ENCODE results near the gene GRK7.
A peak's percentile ranks its signal among the peaks of the same experiment; 100 is the strongest.

The GRK7 gene, protein sequence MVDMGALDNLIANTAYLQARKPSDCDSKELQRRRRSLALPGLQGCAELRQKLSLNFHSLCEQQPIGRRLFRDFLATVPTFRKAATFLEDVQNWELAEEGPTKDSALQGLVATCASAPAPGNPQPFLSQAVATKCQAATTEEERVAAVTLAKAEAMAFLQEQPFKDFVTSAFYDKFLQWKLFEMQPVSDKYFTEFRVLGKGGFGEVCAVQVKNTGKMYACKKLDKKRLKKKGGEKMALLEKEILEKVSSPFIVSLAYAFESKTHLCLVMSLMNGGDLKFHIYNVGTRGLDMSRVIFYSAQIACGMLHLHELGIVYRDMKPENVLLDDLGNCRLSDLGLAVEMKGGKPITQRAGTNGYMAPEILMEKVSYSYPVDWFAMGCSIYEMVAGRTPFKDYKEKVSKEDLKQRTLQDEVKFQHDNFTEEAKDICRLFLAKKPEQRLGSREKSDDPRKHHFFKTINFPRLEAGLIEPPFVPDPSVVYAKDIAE (N-terminal part only)

DNA sequence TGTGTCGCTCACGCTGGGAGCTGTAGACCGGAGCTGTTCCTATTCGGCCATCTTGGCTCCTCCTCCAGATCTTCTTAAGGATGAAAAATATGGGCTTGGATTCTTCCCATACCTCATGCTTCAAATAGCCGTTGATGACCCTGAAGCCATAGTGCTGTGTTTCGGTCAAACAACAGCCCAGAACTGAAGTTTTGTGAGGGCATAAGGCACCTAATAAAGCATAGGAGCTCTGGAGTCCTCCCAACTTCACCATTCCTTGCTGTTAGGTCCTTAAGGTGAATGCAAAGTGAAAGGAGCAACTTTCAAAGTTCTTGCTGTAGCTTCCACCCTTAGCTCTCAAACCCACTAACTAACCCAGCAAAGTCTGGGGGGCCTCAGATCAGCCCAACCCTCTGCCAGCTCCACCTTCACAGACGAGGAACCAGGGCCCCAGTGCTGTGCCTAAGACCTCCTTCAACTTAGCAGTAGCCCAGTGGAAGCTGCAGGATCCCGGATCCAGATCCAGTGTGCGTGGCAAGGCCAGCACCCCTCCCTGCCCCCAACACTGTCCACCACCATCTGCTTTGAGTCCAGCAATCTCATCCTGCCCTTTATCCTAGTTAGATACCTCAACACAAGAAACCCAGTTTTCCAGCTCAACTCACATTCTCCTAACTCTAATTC is at the start of gene GRK7:
Gene GRK7 (plus strand): TSS at position 321 of the 663 bp plus-strand sequence. CDS start 14,877 bp downstream, outside the sequence.
- no peak for DNase-seq

DNA sequence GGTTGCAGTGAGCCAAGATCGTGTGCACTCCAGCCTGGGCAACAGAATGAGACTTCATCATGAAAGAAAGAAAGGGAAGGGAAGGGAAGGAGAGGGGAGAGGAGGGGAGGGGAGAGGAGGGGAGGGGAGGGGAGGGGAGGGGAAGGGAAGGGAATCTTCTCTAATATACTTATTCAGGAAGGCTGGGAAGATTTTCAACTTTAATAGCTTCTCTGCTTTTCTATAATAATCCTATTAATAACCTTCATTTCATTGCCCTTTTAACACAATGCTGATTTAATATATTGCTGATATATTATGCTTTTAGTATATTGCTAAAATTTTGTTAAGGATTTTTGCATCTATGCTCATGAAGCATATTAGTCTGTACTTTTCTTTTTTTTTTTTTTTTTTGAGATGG is 48.5 kb upstream of the GRK7 start:
- no peak for DNase-seq

- DNase-seq = no peak
These were observed 41.1 kb upstream of the GRK7 start for GRCh38 chr3:141722081-141722480.

- no peak for DNase-seq
These were observed 40.6 kb upstream of the GRK7 start for GRCh38 chr3:141722648-141723047.

- DNase-seq = no peak
These were observed 40.0 kb upstream of the GRK7 start for GRCh38 chr3:141723255-141723654.

DNA sequence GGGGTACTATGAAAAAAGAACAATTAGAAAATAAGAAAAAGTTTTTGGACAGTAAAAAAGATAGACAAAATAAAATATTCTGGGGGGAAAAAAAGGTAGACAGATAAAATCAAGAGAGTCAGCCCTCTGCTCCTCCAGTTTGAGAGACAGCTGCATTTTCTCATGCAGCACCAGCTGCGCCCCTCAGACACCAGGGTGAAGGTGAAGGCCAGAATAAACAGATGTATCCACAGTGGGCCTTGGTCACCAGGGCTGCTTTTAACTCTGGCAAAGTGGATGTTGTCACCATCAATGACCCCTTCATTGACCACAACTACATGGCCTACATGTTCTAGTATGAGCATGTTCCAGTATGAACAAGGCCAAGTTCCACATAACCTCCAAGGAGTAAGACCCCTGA is 39.0 kb upstream of the GRK7 start:
- no peak for DNase-seq

DNA sequence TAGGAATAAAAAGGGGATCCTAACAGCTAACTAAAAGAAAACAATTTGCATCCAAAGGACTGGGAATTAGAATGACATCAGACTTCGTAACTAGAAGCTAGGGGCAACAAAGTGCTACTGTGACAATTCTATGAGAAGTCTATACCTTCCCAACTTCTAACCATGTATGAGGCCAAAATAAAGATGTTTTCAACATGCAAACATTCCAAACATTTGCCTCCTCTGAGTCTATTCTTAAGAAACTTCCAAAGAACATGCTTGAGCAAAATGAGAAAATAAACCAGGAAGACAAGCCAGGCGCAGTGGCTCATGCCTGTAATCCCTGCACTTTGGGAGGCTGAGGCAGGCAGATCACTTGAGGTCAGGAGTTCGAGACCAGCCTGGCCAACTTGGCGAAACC is 38.2 kb upstream of the GRK7 start:
- DNase-seq = no peak

- DNase-seq = no peak
These were observed 36.7 kb upstream of the GRK7 start for GRCh38 chr3:141726483-141726882.

- DNase-seq = no peak
These were observed 34.8 kb upstream of the GRK7 start for GRCh38 chr3:141728355-141728892.

GRCh38 chr3:141729240-141729639 is 34.0 kb upstream of the GRK7 start:
- DNase-seq = no peak

DNA sequence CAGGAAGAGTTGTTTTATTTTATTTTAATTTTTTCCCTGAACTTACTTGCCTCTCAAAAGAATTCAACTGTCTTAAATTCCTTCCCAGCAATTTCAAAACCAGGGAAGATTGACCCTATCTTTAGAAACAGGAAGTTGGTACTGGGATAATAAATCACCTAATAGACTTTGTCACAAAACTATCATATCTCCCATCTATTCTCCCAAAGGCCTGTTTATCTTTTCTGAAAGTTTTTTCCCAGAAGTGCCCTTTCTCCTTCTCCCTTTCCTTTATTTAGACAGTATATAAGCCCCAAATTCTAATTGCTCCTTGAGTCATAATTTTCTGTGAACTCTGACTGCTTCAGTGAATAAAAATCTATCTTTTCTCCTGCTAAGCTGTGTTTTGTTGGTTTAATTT is 28.0 kb upstream of the GRK7 start:
- DNase-seq = no peak

- peak in 21 of 56 donors; percentile 2 to 56 (median 24) for DNase-seq
These were observed 27.3 kb upstream of the GRK7 start for GRCh38 chr3:141735770-141736465.

GRCh38 chr3:141737093-141737492 is 26.1 kb upstream of the GRK7 start:
- DNase-seq = no peak

DNA sequence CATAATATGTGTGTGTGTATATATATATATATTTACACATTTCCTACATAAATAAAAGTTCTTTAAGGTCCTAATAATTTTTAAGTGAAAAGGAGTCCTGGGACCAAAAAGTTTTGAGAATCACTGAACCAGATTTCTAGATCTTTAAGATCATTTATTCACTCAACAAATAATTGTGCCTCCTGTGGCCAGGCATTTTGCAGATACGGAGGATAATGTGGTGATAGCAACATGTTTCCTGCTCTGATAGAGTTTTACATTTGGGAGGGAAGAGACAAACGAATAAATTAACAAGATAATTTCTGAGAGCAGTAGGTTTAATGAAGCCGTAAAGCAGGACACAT is 25.6 kb upstream of the GRK7 start:
- no peak for DNase-seq

GRCh38 chr3:141738022-141738890 is 25.0 kb upstream of the GRK7 start, which contains the start of gene RNF7:
Gene RNF7, plus strand, starts transcription at chr3:141738298. Its CDS starts 44 bp downstream, at chr3:141738342.
- peak; percentile 44 to 96 (median 91) for DNase-seq

GRCh38 chr3:141738891-141739363 is 24.3 kb upstream of the GRK7 start:
- DNase-seq = peak in 5 of 56 donors; percentile 12 to 64 (median 29)

DNA sequence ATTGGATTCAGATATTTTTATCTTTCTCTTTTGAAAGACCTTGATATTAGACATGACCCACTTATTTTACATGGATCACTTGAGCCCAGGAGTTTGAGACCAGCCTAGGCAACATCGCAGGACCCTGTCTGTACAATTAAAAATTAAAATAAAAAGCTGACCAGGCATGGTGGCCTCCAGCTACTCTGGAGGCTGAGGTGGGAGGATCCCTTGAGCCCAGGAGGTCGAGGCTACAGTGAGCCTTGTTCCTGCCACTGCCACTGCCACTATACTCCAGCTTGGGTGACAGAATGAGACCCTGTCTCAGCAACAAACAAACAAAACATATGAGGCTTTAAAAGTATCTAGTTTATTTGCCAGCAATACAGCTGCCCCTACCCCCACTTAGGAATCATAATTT is 23.5 kb upstream of the GRK7 start:
- no peak for DNase-seq

DNA sequence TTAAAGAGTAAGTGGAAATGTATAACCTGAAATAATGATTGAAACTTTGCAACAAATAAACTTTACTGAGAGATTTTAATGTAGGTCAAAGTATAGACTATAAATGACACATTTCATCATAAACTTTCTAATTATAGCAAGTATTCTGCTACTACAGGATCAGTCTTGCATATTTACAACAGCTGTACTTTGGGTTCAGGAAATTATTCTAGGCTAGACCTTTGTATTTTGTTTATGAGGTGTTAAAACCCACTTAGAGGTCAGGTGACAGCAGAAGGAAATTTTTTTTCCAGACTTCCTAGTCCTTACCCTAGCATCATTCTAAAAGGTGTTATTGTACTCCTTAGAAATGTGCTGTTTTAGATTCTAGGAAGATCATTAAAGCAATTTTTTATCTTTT is 22.9 kb upstream of the GRK7 start:
- no peak for DNase-seq

DNA sequence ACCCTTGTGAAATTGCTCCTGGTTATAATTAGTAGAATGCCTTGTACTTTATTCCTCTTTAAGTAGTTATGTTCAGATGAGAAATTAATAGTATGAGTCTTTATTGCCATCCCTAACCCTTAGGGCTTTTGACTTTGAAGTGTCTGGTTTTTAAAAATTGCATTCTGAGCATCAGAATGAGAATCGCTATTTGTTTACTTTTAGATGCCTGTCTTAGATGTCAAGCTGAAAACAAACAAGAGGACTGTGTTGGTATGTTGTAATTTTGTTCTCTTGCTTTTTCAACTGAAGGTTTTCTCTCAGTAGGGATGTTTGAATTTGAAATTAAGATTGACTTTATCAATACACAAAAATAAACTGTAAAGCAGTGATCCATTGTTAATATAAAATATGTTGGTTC is 19.9 kb upstream of the GRK7 start:
- DNase-seq = no peak

DNA sequence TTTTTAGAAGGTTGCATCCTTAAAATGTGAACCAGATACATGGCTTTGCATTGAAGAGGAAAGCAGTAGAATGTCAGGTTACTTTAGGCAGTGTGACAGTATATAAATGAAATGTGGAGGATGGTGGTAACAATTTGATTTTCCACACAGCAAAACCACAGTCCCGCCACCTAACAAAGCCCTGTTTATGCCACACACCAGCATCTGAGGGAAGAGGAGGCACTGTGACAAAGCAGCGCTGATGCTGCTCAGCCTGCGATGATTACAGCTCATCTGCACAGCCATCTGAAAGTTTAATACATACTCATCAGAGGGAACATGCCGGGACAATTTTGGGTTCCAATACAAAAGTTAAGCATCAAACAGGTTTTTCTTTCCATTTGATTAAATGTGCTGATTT is 16.2 kb upstream of the GRK7 start:
- peak in 31 of 56 donors; percentile 3 to 52 (median 21) for DNase-seq

DNA sequence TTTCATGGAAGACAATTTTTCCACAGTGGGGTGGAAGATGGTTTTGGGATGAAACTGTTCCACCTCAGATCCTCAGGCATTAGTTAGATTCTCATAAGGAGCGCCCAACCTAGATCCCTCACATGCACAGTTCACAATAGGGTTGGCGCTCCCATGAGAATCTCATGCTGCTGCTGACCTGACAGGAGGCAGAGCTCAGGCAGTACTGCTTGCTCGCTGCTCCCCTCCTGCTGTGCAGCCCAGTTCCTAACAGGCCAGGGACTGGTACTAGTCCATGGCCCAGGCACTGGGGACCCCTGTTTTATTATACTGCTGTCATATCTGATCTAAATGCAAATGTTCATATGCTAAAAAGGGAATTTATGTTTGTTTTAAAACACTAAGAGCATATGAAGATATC is 9.8 kb upstream of the GRK7 start:
- DNase-seq = no peak

Measured in nucleus accumbens (tissue), 56 donors.